ENCODE data around the gene EIF2S2. TPM values are rescaled to one million over a fixed set of nuclear protein-coding genes. Genes with fewer than 3 reads are reported as not detected.

Gene EIF2S2
- total RNA-seq, 1 experiment from 2014 or later, result 121 TPM

DNA sequence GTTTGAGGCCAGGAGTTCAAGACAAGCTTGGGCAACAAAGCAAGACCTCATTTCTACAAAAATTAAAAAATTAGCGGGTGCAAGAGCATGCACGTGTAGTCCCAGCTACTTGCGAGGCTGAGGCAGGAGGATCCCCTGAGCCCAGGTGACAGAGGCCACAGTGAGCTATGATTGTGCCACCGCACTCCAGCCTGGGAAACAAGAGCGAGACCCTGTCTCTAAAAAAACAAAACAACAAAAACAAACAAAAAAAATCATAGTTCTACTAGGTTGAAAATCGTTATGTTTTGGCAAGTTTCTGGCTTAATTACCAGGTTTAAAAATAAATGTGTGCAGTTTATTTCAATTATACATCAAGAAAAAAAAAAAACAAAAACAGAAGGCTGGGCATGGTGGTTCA, 2.6 kb downstream of the EIF2S2 start:
- Histone ChIP-seq H4K20me1 (ENCODE audit: insufficient read depth) (peaks cover 26% of the 10 kb centered on the region; the same call in 1 of the 2 replicates), H2AFZ (ENCODE audit: low read depth, low read length, poor library complexity, severe bottlenecking) (no peak overlapping the region), H3K4me3 (replicated peaks in 1 of 2; ENCODE audit: low read depth in 1 of 2, low read length in 2 of 2) (no peak overlapping the region), H3K27me3 (ENCODE audit: insufficient read depth, low read length) (no peaks in the 10 kb centered on the region), H3K9ac (ENCODE audit: low read length) (no peak overlapping the region), H3K9me3 (ENCODE audit: control insufficient read depth in 1 of 2, insufficient read depth in 1 of 2, low read depth in 1 of 2, low read length in 2 of 2) (no peaks in the 10 kb centered on the region), H3K36me3 (ENCODE audit: control insufficient read depth in 1 of 2, insufficient read depth in 2 of 2, low read length in 2 of 2) (peaks cover 17 to 18% of the 10 kb centered on the region in 2 experiments), H3K79me2 (ENCODE audit: insufficient read depth, low read length) (peaks cover 76% of the 10 kb centered on the region), H3K4me2 (ENCODE audit: low read length) (no peak overlapping the region), H3K27ac (ENCODE audit: low read depth, low read length) (no peak overlapping the region), H3K4me1 (ENCODE audit: control insufficient read depth in 1 of 2, insufficient read depth in 2 of 2, low read length in 2 of 2) (peaks cover 7 to 24% of the 10 kb centered on the region in 2 experiments; a peak in 3 of 4 replicates), H3K9me2 (ENCODE audit: insufficient read depth) (no peaks in the 10 kb centered on the region)
- DNase-seq (ENCODE audit: low read depth, low spot score) (no peak), ATAC-seq (no peak)
- ChIA-PET POLR2A (no interaction called here), CTCF (no interaction called here), RAD21 (ENCODE audit: low non-redundant PET in 1 of 2, low total read pairs in 2 of 2, uncharacterized antibody in 2 of 2, unreplicated experiment in 2 of 2) (interaction anchor here in 1 of 2 experiments (0.7 kb wide), 1 partner anchor 441 kb away, joined by 4 read pairs; no protein-coding TSS in a partner anchor)
- intact Hi-C loops (cut with micrococcal nuclease), result no loop called here
- BruUV-seq (replicated peaks), result no TSS peak
- TF ChIP-seq, protein P1, sequence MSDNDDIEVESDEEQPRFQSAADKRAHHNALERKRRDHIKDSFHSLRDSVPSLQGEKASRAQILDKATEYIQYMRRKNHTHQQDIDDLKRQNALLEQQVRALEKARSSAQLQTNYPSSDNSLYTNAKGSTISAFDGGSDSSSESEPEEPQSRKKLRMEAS (IDR thresholded peaks at IDR 0.05), result no peak
- no peak for TF ChIP-seq CBX3 (IDR thresholded peaks at IDR 0.05; ENCODE audit: low read depth)
- no peak for TF ChIP-seq FOSL1 (IDR thresholded peaks at IDR 0.05; ENCODE audit: low read depth)
- no peak for TF ChIP-seq EZH2 (IDR thresholded peaks at IDR 0.05)
- TF ChIP-seq POLR2AphosphoS5 (IDR thresholded peaks at IDR 0.05; ENCODE audit: low read depth, low read length), result no peak
- no peak for TF ChIP-seq SP1 (IDR thresholded peaks at IDR 0.05; ENCODE audit: low read depth)
- TF ChIP-seq JUND (IDR thresholded peaks at IDR 0.05), result no peak
- no peak for TF ChIP-seq RAD21 (IDR thresholded peaks at IDR 0.05; ENCODE audit: low read depth)
- TF ChIP-seq, protein P2, sequence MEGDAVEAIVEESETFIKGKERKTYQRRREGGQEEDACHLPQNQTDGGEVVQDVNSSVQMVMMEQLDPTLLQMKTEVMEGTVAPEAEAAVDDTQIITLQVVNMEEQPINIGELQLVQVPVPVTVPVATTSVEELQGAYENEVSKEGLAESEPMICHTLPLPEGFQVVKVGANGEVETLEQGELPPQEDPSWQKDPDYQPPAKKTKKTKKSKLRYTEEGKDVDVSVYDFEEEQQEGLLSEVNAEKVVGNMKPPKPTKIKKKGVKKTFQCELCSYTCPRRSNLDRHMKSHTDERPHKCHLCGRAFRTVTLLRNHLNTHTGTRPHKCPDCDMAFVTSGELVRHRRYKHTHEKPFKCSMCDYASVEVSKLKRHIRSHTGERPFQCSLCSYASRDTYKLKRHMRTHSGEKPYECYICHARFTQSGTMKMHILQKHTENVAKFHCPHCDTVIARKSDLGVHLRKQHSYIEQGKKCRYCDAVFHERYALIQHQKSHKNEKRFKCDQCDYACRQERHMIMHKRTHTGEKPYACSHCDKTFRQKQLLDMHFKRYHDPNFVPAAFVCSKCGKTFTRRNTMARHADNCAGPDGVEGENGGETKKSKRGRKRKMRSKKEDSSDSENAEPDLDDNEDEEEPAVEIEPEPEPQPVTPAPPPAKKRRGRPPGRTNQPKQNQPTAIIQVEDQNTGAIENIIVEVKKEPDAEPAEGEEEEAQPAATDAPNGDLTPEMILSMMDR (IDR thresholded peaks at IDR 0.05 in 2 of 3, conservative IDR thresholded peaks at IDR 0.05 in 1 of 3; ENCODE audit: borderline replicate concordance in 1 of 3, insufficient read depth in 1 of 3, low read depth in 2 of 3, low read length in 2 of 3), result no peak
- TF ChIP-seq, protein P3, sequence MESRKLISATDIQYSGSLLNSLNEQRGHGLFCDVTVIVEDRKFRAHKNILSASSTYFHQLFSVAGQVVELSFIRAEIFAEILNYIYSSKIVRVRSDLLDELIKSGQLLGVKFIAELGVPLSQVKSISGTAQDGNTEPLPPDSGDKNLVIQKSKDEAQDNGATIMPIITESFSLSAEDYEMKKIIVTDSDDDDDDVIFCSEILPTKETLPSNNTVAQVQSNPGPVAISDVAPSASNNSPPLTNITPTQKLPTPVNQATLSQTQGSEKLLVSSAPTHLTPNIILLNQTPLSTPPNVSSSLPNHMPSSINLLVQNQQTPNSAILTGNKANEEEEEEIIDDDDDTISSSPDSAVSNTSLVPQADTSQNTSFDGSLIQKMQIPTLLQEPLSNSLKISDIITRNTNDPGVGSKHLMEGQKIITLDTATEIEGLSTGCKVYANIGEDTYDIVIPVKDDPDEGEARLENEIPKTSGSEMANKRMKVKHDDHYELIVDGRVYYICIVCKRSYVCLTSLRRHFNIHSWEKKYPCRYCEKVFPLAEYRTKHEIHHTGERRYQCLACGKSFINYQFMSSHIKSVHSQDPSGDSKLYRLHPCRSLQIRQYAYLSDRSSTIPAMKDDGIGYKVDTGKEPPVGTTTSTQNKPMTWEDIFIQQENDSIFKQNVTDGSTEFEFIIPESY (IDR thresholded peaks at IDR 0.05; ENCODE audit: extremely low read depth, insufficient replicate concordance, low read length), result no peak

All from HCT116 (cell line).